ENCODE data around the gene PROB1.

DNA sequence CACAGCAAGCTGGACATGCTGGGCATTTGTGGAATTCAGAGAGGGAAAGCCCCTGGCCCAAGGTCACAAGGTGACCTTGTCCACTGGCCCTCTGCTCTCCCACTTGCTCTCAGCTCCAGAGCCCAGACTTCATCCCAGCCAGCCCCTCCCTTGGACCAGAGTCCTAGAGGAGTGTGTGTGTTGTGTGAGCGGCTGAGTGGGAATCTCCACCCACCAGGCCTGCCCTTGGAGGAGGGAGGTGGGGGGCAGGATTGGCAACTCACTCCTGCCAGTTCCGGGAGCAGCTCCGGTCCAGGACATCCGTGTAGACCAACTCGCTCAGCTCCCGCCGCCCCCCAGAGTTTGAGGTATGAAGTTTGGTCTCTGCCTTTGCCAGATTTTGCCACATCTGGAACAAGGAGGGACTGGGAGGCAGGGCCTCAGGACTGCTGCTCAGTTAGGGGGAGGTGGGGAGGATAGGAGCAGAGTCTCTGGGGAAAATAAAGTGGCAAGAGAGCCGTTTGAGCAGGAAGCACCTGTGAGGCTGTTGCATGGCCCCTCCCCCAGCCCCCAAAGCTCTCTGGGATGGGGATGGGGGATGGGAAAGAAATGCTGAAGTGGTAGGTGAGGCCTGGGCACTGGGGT is 6.6 kb downstream of the PROB1 start:
- TF ChIP-seq, protein P1, sequence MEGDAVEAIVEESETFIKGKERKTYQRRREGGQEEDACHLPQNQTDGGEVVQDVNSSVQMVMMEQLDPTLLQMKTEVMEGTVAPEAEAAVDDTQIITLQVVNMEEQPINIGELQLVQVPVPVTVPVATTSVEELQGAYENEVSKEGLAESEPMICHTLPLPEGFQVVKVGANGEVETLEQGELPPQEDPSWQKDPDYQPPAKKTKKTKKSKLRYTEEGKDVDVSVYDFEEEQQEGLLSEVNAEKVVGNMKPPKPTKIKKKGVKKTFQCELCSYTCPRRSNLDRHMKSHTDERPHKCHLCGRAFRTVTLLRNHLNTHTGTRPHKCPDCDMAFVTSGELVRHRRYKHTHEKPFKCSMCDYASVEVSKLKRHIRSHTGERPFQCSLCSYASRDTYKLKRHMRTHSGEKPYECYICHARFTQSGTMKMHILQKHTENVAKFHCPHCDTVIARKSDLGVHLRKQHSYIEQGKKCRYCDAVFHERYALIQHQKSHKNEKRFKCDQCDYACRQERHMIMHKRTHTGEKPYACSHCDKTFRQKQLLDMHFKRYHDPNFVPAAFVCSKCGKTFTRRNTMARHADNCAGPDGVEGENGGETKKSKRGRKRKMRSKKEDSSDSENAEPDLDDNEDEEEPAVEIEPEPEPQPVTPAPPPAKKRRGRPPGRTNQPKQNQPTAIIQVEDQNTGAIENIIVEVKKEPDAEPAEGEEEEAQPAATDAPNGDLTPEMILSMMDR (IDR thresholded peaks at IDR 0.05; ENCODE audit: control extremely low read depth in 1 of 3, insufficient read depth in 1 of 3, low read depth in 1 of 3, low read length in 3 of 3): no peak; a peak in 1 of 4 replicates
- TF ChIP-seq E2F6 (IDR thresholded peaks at IDR 0.05) (no peak), SRF (IDR thresholded peaks at IDR 0.05; ENCODE audit: low read depth, low read length) (no peak), RAD21 (IDR thresholded peaks at IDR 0.05 in 1 of 2, conservative IDR thresholded peaks at IDR 0.05 in 1 of 2; ENCODE audit: low read depth in 2 of 2, low read length in 2 of 2) (no peak; a peak in 1 of 4 replicates)
